ENCODE data around the gene STX2. TPM values are rescaled to one million over a fixed set of nuclear protein-coding genes. Genes with fewer than 3 reads are reported as not detected.

Gene STX2
- total RNA-seq, 4 donors from 2014 or later, result 20.9 to 35.9 (median 29.5) TPM

- TF ChIP-seq, protein P1, sequence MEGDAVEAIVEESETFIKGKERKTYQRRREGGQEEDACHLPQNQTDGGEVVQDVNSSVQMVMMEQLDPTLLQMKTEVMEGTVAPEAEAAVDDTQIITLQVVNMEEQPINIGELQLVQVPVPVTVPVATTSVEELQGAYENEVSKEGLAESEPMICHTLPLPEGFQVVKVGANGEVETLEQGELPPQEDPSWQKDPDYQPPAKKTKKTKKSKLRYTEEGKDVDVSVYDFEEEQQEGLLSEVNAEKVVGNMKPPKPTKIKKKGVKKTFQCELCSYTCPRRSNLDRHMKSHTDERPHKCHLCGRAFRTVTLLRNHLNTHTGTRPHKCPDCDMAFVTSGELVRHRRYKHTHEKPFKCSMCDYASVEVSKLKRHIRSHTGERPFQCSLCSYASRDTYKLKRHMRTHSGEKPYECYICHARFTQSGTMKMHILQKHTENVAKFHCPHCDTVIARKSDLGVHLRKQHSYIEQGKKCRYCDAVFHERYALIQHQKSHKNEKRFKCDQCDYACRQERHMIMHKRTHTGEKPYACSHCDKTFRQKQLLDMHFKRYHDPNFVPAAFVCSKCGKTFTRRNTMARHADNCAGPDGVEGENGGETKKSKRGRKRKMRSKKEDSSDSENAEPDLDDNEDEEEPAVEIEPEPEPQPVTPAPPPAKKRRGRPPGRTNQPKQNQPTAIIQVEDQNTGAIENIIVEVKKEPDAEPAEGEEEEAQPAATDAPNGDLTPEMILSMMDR (IDR thresholded peaks at IDR 0.05; ENCODE audit: low read depth), result no peak
These were observed 23.1 kb upstream of the STX2 start for GRCh38 chr12:130862161-130862560.

GRCh38 chr12:130860311-130860710, 21.3 kb upstream of the STX2 start:
- TF ChIP-seq, protein P1 (IDR thresholded peaks at IDR 0.05; ENCODE audit: low read depth), result no peak

GRCh38 chr12:130859161-130859560, 20.1 kb upstream of the STX2 start:
- TF ChIP-seq, protein P1 (IDR thresholded peaks at IDR 0.05; ENCODE audit: low read depth), result no peak

GRCh38 chr12:130858084-130858483, 19.0 kb upstream of the STX2 start:
- TF ChIP-seq, protein P1 (IDR thresholded peaks at IDR 0.05; ENCODE audit: low read depth), result no peak

- TF ChIP-seq, protein P1 (IDR thresholded peaks at IDR 0.05; ENCODE audit: low read depth), result no peak
These were observed 17.0 kb upstream of the STX2 start for GRCh38 chr12:130856088-130856487.

DNA sequence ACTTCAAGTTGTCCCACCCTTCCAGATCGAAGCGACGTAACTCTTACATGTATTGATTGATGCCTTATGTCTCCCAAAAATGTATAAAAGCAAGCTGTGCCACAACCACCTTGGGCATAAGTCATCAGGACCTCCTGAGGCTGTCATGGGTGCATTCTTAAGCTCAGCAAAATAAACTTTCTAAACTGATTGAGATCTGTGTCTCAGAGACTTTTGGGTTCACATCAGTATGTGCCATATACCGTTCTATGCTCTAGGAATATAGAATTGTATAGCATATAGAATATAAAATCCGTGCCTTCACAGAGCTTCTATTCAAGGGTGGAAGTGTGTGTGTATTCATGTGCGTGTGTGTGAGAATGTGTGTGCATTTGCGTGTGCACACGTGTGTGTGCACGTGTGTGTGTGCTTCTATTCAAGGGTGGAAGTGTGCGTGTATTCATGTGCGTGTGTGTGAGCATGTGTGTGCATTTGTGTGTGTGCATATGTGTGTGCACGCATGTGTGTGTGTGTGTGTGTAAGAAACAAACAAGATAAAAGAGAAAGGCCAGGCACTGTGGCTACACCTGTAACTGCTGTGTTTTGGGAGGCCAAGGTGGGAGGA, 11.5 kb upstream of the STX2 start:
- TF ChIP-seq, protein P1 (IDR thresholded peaks at IDR 0.05; ENCODE audit: low read depth), result no peak

- TF ChIP-seq, protein P1 (IDR thresholded peaks at IDR 0.05; ENCODE audit: low read depth), result no peak
These were observed 10.7 kb upstream of the STX2 start for GRCh38 chr12:130849561-130850417.
